Lower lobe of right lung (tissue), 2 donors: ENCODE measurements around the gene MAOA. TPM values are rescaled to one million over a fixed set of nuclear protein-coding genes. Genes with fewer than 3 reads are reported as not detected.

Experiments
- ATAC-seq, 2 donors: fragments of 200-7000 bp; cut with Tn5 transposase; one replicate each; pipeline ENCODE4 v1.9.1; 2020 to 2022; ENCODE audit warnings: mild to moderate bottlenecking in 2 of 2, moderate library complexity in 2 of 2
- DNase-seq: peaks from one replicate; pipeline ENCODE4 v3.0.0-alpha.2; 2020
- H3K27ac ChIP-seq: fragments of 200-600 bp; one replicate; pipeline ENCODE4 v1.8.0; 2022
- H3K27me3 ChIP-seq: fragments of 200-600 bp; one replicate; pipeline ENCODE4 v1.8.0; 2022; ENCODE audit warnings: low read depth
- H3K36me3 ChIP-seq: fragments of 200-600 bp; one replicate; pipeline ENCODE4 v1.8.0; 2022; ENCODE audit warnings: mild to moderate bottlenecking
- H3K4me1 ChIP-seq: fragments of 200-600 bp; one replicate; pipeline ENCODE4 v1.8.0; 2022
- H3K4me3 ChIP-seq: fragments of 200-600 bp; one replicate; pipeline ENCODE4 v1.8.0; 2022; ENCODE audit warnings: mild to moderate bottlenecking
- H3K9me3 ChIP-seq: fragments of 200-600 bp; one replicate; pipeline ENCODE4 v1.8.0; 2022
- intact Hi-C: fragments of 100-400 bp; cut with DNase I; formaldehyde crosslinking; loops from one replicate; pipeline ENCODE4 v1.11.0; 2022
- total RNA-seq: library from RNA; stranded (reverse); fragmentation: NEBNext Ultra II Directional; extraction: Animal tissue kit (Norgen Biotek cat#: 25700); gene quantifications from one replicate; pipeline ENCODE4 v1.2.1, GENCODE V29; 2021
- TF ChIP-seq, protein P1 (sequence below): fragments of 200-600 bp; IDR thresholded peaks from one replicate; pipeline ENCODE4 v1.8.0; 2022; ENCODE audit warnings: antibody characterized with exemption, mild to moderate bottlenecking
- donor health status: DM: no; HTN: yes; CAD: no; lungs with severe emphysema.

The MAOA gene
- total RNA-seq, 1 donor from 2014 or later: 159 TPM

DNA sequence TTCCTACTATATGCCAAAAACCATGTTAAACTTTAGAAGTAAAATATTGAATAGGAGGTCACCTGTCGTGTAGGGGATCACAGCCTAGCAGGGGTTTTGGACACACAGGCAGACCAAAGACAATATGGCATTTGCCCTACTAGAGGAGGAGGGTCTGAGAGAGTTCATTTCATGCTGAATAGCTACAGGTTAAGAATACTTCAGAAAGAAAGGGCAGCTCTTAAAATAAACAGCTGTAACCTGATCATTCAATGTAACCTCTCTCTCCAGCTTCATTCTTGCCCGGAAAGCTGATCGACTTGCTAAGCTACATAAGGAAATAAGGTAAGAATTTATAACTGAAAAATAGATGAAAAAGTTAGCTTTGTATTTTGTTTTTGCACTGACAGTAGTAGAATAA lies 79.9 kb downstream of the MAOA start:
- no peak for DNase-seq
- TF ChIP-seq, protein P1, sequence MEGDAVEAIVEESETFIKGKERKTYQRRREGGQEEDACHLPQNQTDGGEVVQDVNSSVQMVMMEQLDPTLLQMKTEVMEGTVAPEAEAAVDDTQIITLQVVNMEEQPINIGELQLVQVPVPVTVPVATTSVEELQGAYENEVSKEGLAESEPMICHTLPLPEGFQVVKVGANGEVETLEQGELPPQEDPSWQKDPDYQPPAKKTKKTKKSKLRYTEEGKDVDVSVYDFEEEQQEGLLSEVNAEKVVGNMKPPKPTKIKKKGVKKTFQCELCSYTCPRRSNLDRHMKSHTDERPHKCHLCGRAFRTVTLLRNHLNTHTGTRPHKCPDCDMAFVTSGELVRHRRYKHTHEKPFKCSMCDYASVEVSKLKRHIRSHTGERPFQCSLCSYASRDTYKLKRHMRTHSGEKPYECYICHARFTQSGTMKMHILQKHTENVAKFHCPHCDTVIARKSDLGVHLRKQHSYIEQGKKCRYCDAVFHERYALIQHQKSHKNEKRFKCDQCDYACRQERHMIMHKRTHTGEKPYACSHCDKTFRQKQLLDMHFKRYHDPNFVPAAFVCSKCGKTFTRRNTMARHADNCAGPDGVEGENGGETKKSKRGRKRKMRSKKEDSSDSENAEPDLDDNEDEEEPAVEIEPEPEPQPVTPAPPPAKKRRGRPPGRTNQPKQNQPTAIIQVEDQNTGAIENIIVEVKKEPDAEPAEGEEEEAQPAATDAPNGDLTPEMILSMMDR: no peak
- ATAC-seq: no peak
- H3K4me3 ChIP-seq: no peak overlapping the region
- H3K27ac ChIP-seq: no peak overlapping the region
- peaks cover 41% of the 10 kb centered on the region for H3K36me3 ChIP-seq
- no peaks in the 10 kb centered on the region for H3K4me1 ChIP-seq
- H3K9me3 ChIP-seq: no peaks in the 10 kb centered on the region
- no peaks in the 10 kb centered on the region for H3K27me3 ChIP-seq
- intact Hi-C loops: no loop called here

DNA sequence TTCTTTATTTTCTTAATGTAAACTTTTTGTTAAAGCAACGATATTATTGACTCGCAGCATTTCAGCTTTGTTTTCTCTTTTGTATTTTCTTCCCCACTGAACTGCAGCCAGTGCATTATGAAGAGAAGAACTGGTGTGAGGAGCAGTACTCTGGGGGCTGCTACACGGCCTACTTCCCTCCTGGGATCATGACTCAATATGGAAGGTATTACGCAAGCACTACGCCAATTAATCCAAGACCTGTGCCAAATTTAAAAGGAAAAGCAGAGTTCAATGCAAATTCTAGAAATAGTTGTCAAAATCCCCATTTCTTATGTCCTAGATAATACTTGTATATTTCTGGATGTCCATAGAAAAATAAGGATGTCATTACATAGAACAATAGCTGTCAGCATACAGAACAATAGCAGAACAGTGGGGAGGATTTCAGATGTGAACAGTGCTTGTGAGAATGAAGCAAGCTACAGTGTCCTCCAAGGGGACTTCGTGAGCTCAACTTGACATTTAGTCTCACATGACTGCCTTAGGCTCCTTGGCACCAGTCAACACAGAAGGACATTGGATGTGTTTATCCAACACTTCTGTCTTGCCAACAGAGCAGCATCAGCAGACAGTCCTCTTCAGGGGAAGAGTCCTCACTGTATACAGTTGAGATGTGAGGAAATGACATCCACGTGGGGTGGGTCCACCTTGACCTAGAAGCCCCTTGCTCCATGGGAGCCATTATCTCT lies 85.9 kb downstream of the MAOA start:
- H3K27me3 ChIP-seq: no peaks in the 10 kb centered on the region
- ATAC-seq: peak; percentile 57 to 62
- H3K4me1 ChIP-seq: peaks cover 16% of the 10 kb centered on the region
- H3K27ac ChIP-seq: no peak overlapping the region
- no peak for DNase-seq
- H3K36me3 ChIP-seq: peaks cover 48% of the 10 kb centered on the region
- intact Hi-C loops: no loop called here
- TF ChIP-seq, protein P1: no peak
- no peaks in the 10 kb centered on the region for H3K9me3 ChIP-seq
- H3K4me3 ChIP-seq: no peak overlapping the region

DNA sequence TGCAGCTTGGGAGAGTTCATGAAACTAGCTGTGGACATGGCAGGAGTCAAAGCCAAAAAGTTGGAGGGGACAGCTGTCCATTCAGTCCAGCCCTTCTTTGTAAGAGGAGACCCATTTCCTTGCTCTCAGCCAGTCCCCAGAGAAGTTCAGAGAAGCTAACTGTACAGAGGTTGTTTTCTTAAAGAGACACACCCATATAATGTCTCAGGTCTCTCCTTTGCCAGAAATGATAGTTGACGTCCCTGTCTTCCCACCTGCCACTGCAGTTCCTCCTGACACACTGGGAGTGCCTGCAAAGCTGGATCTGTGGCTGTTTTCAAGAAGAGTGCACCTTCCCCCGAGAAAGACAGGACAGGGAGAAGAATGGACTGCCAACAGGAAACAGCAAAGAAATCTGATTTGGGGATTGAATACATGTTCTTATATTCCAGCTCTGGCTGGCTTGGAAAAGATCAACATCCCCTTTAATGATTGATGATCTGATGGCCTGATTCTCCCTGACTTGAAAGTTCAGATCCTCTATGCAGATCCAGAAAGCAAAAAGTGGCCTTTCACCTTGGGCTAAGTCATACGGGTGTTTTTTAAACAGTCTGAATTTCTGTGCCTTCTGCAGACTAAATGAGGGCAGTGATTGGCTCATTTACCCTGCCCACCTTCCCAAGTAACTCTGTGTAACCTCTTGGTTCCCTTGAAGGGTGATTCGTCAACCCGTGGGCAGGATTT lies 87.2 kb downstream of the MAOA start:
- no peak overlapping the region for H3K4me3 ChIP-seq
- ATAC-seq: no peak

DNA sequence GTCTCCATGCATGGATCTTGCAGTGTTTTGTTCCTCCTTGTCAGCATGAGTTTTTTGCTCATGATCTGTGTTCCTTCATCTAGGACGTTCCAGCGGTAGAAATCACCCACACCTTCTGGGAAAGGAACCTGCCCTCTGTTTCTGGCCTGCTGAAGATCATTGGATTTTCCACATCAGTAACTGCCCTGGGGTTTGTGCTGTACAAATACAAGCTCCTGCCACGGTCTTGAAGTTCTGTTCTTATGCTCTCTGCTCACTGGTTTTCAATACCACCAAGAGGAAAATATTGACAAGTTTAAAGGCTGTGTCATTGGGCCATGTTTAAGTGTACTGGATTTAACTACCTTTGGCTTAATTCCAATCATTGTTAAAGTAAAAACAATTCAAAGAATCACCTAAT lies 88.2 kb downstream of the MAOA start:
- Histone ChIP-seq H3K9me3 (no peaks in the 10 kb centered on the region), H3K4me3 (no peak overlapping the region), H3K27ac (no peak overlapping the region), H3K36me3 (peaks cover 43% of the 10 kb centered on the region), H3K4me1 (peaks cover 16% of the 10 kb centered on the region), H3K27me3 (no peaks in the 10 kb centered on the region)
- no peak for DNase-seq
- TF ChIP-seq, protein P1: no peak
- intact Hi-C loops: no loop called here
- ATAC-seq: no peak

More for the DNA sequence above, 87.2 kb downstream of the MAOA start:
- Histone ChIP-seq H3K4me1 (peaks cover 16% of the 10 kb centered on the region), H3K36me3 (peaks cover 43% of the 10 kb centered on the region), H3K9me3 (no peaks in the 10 kb centered on the region), H3K27me3 (no peaks in the 10 kb centered on the region), H3K27ac (no peak overlapping the region)
- intact Hi-C loops: no loop called here
- TF ChIP-seq, protein P1: no peak
- DNase-seq: no peak

DNA sequence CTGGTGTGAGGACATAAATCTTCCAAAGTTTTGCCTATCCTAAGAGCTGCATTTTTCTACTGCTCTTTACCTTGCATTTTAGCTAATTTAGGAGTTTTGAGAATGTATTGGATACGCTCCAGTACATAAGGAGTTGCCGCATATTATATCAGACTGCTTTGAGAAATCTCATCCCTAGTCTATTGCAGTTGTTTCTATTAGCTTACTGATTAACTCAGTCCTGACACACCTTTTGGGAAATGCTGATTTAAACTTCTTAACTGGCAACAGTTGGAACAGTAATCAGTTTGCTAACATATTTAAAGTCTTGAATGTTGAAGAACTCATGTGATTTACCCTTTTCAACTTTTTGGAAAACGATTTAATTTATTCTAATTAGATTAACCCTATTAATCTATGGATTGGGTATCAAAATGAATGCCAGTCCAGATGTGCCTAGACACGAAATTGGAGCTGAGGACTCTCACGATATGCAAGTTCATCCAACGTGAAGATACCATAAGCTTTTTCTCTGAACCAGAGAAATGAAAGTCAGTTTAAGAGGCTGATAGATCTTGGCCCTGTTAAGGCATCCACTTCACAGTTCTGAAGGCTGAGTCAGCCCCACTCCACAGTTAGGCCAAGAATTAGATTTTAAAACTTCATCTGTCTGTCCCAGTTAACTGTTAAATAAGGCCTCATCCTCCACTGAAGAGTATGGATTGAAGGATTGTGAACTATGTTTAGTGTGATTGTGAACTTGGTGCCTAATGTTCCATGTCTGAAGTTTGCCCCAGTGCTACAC lies 90.0 kb downstream of the MAOA start:
- Histone ChIP-seq H3K9me3 (no peaks in the 10 kb centered on the region), H3K4me3 (no peak overlapping the region), H3K27me3 (no peaks in the 10 kb centered on the region), H3K4me1 (peaks cover 16% of the 10 kb centered on the region), H3K36me3 (peaks cover 36% of the 10 kb centered on the region), H3K27ac (peak overlapping the region; percentile 18)
- intact Hi-C loops: no loop called here
- TF ChIP-seq, protein P1: no peak
- DNase-seq (no peak), ATAC-seq (peak; percentile 32 to 73)
